Measurements from ENCODE around the gene NPSR1.

Gene NPSR1

DNA sequence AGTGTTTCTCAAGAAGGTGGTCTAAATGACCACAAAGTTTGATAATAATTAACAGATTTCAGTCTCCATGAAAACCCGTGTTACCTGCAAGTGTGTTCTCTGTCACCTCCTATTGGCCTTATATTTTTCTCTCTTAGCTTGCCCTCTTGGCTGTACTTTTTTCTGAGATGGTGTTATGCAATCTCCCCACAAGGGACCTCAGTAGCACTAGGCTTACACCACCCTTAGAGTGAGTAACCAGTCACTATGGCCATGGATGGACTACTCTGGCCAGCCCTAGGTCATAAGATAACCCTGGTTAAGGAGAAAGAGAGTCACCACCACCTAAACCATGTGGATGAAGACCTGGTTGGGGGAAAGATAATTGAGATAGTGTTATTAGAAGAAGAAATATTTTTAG is 76.8 kb downstream of the NPSR1 start:
- no peak for ATAC-seq
- TF ChIP-seq GLIS3 (CRISPR knock-in tag; IDR thresholded peaks at IDR 0.05): no peak

DNA sequence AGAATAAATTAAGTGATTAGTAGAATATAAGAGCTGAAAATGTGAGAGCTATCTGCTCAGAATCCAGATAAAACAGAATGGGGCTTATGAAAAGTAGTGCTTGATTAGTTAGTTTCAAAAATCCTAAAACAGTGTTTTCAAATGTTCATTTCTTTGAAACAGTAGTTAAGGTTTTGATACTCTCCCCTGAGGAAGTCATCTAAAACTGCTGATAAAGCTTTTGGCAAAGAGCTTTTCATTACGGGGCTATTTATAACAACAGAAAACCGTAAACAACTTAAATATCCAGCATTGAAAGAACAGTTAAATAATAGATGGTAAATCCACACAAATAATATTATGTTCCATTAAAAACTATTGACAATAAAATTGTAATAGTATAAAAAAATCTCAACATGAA is 77.5 kb downstream of the NPSR1 start:
- no peak for TF ChIP-seq POU6F1 (CRISPR knock-in tag; IDR thresholded peaks at IDR 0.05; ENCODE audit: borderline replicate concordance, low read depth)
- TF ChIP-seq ZC3H10 (CRISPR knock-in tag; IDR thresholded peaks at IDR 0.05): no peak
- TF ChIP-seq CSDC2 (CRISPR knock-in tag; IDR thresholded peaks at IDR 0.05): no peak
- TF ChIP-seq TCF4 (CRISPR knock-in tag; IDR thresholded peaks at IDR 0.05; ENCODE audit: borderline replicate concordance): no peak
- no peak for TF ChIP-seq TOX (CRISPR knock-in tag; IDR thresholded peaks at IDR 0.05; ENCODE audit: borderline replicate concordance)
- no peak for ATAC-seq

- no peak for ATAC-seq
- TF ChIP-seq ESRRG (CRISPR knock-in tag; IDR thresholded peaks at IDR 0.05): no peak
- TF ChIP-seq TOX (CRISPR knock-in tag; IDR thresholded peaks at IDR 0.05; ENCODE audit: borderline replicate concordance): no peak
- no peak for TF ChIP-seq ZNF565 (CRISPR knock-in tag; conservative IDR thresholded peaks at IDR 0.05; ENCODE audit: low read depth)
- TF ChIP-seq POU6F1 (CRISPR knock-in tag; IDR thresholded peaks at IDR 0.05; ENCODE audit: borderline replicate concordance, low read depth): no peak
- TF ChIP-seq PPARA (CRISPR knock-in tag; IDR thresholded peaks at IDR 0.05; ENCODE audit: borderline replicate concordance): no peak
- TF ChIP-seq ZNF8 (CRISPR knock-in tag; IDR thresholded peaks at IDR 0.05): no peak
- no peak for TF ChIP-seq ZFP3 (CRISPR knock-in tag; IDR thresholded peaks at IDR 0.05)
- no peak for TF ChIP-seq TSHZ2 (CRISPR knock-in tag; IDR thresholded peaks at IDR 0.05)
- no peak for TF ChIP-seq CSDC2 (CRISPR knock-in tag; IDR thresholded peaks at IDR 0.05)
- TF ChIP-seq, protein P1, sequence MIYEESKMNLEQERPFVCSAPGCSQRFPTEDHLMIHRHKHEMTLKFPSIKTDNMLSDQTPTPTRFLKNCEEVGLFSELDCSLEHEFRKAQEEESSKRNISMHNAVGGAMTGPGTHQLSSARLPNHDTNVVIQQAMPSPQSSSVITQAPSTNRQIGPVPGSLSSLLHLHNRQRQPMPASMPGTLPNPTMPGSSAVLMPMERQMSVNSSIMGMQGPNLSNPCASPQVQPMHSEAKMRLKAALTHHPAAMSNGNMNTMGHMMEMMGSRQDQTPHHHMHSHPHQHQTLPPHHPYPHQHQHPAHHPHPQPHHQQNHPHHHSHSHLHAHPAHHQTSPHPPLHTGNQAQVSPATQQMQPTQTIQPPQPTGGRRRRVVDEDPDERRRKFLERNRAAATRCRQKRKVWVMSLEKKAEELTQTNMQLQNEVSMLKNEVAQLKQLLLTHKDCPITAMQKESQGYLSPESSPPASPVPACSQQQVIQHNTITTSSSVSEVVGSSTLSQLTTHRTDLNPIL (CRISPR knock-in tag; IDR thresholded peaks at IDR 0.05; ENCODE audit: low read depth): no peak
- TF ChIP-seq RARB (CRISPR knock-in tag; IDR thresholded peaks at IDR 0.05): no peak
- no peak for TF ChIP-seq ARNTL (CRISPR knock-in tag; IDR thresholded peaks at IDR 0.05; ENCODE audit: borderline replicate concordance, low read depth)
Observed at GRCh38 chr7:34739651-34740300, 81.8 kb downstream of the NPSR1 start.

DNA sequence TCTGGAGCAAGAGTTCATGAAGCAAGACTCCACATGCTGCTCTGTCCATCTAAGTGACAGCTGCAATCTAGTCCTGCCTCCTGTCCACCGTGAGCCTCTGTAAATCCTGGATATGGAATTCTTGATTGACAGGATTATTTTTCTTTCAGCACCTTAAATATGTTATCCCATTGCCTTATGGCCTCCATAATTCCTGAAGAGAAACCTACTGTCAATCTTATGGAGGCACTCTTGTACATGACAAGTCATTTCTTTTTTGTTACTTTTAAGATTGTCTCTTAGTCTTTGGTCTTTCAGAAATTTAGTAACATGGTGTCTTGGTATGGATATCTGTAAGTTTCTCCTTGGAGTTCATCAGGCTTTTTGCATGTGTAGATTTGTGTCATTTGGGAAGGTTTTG is 82.8 kb downstream of the NPSR1 start:
- TF ChIP-seq ZNF70 (CRISPR knock-in tag; IDR thresholded peaks at IDR 0.05) (no peak), PPARA (CRISPR knock-in tag; IDR thresholded peaks at IDR 0.05; ENCODE audit: borderline replicate concordance) (no peak), TOX (CRISPR knock-in tag; IDR thresholded peaks at IDR 0.05; ENCODE audit: borderline replicate concordance) (no peak), TCF4 (CRISPR knock-in tag; IDR thresholded peaks at IDR 0.05; ENCODE audit: borderline replicate concordance) (no peak), ZFP30 (CRISPR knock-in tag; IDR thresholded peaks at IDR 0.05) (no peak), POU6F1 (CRISPR knock-in tag; IDR thresholded peaks at IDR 0.05; ENCODE audit: borderline replicate concordance, low read depth) (no peak), BACH2 (CRISPR knock-in tag; IDR thresholded peaks at IDR 0.05; ENCODE audit: borderline replicate concordance) (no peak), CSDC2 (CRISPR knock-in tag; IDR thresholded peaks at IDR 0.05) (no peak), ISL1 (CRISPR knock-in tag; IDR thresholded peaks at IDR 0.05) (no peak), ARNTL (CRISPR knock-in tag; IDR thresholded peaks at IDR 0.05; ENCODE audit: borderline replicate concordance, low read depth) (no peak), RARB (CRISPR knock-in tag; IDR thresholded peaks at IDR 0.05) (no peak), GLIS3 (CRISPR knock-in tag; IDR thresholded peaks at IDR 0.05) (no peak), SNAI2 (CRISPR knock-in tag; IDR thresholded peaks at IDR 0.05) (no peak)
- TF ChIP-seq, protein P2, sequence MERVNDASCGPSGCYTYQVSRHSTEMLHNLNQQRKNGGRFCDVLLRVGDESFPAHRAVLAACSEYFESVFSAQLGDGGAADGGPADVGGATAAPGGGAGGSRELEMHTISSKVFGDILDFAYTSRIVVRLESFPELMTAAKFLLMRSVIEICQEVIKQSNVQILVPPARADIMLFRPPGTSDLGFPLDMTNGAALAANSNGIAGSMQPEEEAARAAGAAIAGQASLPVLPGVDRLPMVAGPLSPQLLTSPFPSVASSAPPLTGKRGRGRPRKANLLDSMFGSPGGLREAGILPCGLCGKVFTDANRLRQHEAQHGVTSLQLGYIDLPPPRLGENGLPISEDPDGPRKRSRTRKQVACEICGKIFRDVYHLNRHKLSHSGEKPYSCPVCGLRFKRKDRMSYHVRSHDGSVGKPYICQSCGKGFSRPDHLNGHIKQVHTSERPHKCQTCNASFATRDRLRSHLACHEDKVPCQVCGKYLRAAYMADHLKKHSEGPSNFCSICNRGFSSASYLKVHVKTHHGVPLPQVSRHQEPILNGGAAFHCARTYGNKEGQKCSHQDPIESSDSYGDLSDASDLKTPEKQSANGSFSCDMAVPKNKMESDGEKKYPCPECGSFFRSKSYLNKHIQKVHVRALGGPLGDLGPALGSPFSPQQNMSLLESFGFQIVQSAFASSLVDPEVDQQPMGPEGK (CRISPR knock-in tag; IDR thresholded peaks at IDR 0.05; ENCODE audit: borderline replicate concordance): no peak
- TF ChIP-seq, protein P1 (CRISPR knock-in tag; IDR thresholded peaks at IDR 0.05; ENCODE audit: low read depth): no peak
- no peak for ATAC-seq

All from SK-N-SH treated with all-trans-retinoic acid at 6 μM for 48 hours (cell line).